Thoracic aorta (tissue), 2 donors: Measurements from ENCODE around the gene DHFR2. TPM values are rescaled to one million over a fixed set of nuclear protein-coding genes. Genes with fewer than 3 reads are reported as not detected.
"Not testable (repeated sequence)": the region's sequence is repeated elsewhere in the genome, so short reads cannot be mapped to it uniquely, and the experiment has no call there.

ENCODE experiments used
- ATAC-seq: fragments of 150-250 bp; one replicate; pipeline ENCODE4 v1.8.0; 2017; ENCODE audit warnings: low read depth; ENCODE audit not compliant: insufficient number of reproducible peaks, low FRiP score
- DNase-seq: peaks from one replicate; pipeline ENCODE4 v3.0.0-alpha.2; 2020; ENCODE audit warnings: low spot score
- H3K27ac ChIP-seq, 2 donors: fragments of 200-600 bp; sonication (generic); 1 replicate in 1 of 2; 2 replicates in 1 of 2; pipeline ENCODE4 v1.5.1; 2016; ENCODE audit warnings: mild to moderate bottlenecking in 2 of 2, moderate library complexity in 2 of 2
- H3K27me3 ChIP-seq: fragments of 200-600 bp; sonication (generic); replicated peaks from 2 replicates; pipeline ENCODE4 v1.6.0; 2016; ENCODE audit warnings: mild to moderate bottlenecking; ENCODE audit not compliant: insufficient read depth
- H3K36me3 ChIP-seq: fragments of 200-600 bp; sonication (generic); one replicate; pipeline ENCODE4 v1.5.1; 2016
- H3K4me1 ChIP-seq, 2 donors: fragments of 200-600 bp; sonication (generic); 1 replicate in 1 of 2; 2 replicates in 1 of 2; pipeline versions ENCODE4 v1.5.1 to v1.6.0; 2016; ENCODE audit warnings: low read depth in 2 of 2, mild to moderate bottlenecking in 1 of 2; ENCODE audit not compliant: control insufficient read depth in 1 of 2
- H3K4me3 ChIP-seq: fragments of 200-600 bp; sonication (generic); 2 replicates; pipeline ENCODE4 v1.5.1; 2016; ENCODE audit warnings: mild to moderate bottlenecking
- H3K9me3 ChIP-seq: fragments of 200-600 bp; sonication (generic); 2 replicates; pipeline ENCODE4 v1.5.1; 2016
- total RNA-seq, 2 donors: library from RNA; depleted of rRNA; stranded (reverse); fragments of >200 nt; gene quantifications; one replicate each; pipeline versions ENCODE4 v1.1.0 to v1.2.3, GENCODE V29; 2016
- TF ChIP-seq, protein P1 (sequence below): fragments of 200-600 bp; sonication (generic); IDR thresholded peaks from one replicate; pipeline ENCODE4 v1.5.1; 2019; ENCODE audit warnings: antibody characterized with exemption

DHFR2 gene
- total RNA-seq, 2 donors from 2014 or later, result 4.5 to 8.0 TPM

DNA sequence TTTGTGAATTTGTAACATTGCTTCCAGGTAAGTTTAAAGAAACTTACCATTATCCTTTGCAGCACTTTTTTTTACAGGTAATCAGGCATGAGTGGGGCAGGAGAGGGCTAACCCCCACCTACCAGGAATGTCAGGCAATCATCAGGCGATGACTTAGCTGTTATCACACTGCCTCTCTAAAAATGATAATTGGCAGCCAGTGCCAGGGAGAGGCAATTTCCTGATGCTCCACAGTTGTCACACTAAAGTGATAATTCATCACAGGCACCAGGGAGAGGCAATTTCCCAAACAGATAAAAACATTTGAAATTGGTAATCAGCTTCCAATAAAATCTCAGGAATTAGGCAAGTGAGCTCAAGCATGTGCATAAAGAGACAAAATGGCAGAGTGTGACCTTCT, 26.4 kb upstream of the DHFR2 start:
- no peak for DNase-seq
- no peak overlapping the region for H3K4me3 ChIP-seq
- H3K4me1 ChIP-seq, result no peaks in the 10 kb centered on the region
- no peaks in the 10 kb centered on the region for H3K9me3 ChIP-seq
- TF ChIP-seq, protein P1, sequence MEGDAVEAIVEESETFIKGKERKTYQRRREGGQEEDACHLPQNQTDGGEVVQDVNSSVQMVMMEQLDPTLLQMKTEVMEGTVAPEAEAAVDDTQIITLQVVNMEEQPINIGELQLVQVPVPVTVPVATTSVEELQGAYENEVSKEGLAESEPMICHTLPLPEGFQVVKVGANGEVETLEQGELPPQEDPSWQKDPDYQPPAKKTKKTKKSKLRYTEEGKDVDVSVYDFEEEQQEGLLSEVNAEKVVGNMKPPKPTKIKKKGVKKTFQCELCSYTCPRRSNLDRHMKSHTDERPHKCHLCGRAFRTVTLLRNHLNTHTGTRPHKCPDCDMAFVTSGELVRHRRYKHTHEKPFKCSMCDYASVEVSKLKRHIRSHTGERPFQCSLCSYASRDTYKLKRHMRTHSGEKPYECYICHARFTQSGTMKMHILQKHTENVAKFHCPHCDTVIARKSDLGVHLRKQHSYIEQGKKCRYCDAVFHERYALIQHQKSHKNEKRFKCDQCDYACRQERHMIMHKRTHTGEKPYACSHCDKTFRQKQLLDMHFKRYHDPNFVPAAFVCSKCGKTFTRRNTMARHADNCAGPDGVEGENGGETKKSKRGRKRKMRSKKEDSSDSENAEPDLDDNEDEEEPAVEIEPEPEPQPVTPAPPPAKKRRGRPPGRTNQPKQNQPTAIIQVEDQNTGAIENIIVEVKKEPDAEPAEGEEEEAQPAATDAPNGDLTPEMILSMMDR, result no peak
- no peak for ATAC-seq
- peaks cover 7% of the 10 kb centered on the region for H3K36me3 ChIP-seq
- H3K27ac ChIP-seq, result no peak overlapping the region
- no peaks in the 10 kb centered on the region for H3K27me3 ChIP-seq

DNA sequence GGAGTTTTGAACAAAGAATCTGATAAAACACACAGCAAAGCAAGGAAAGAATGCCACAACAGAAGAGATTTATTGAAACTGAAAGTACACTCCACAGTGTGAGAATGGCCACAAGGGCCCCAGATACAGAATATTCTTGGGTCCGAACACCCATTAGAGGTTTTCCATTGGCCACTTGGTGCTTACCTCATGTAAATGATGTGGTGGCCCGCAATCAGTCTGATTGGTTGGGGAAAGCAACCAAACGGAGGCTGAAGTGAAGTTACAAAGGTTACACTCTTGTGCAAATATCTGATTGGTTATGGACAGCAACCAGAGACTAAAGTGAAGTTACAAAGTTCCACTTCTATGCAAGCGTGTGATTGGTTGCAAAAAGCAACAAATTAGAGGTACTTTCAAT, 20.5 kb upstream of the DHFR2 start:
- Histone ChIP-seq H3K9me3 (no peaks in the 10 kb centered on the region), H3K4me1 (no peaks in the 10 kb centered on the region), H3K4me3 (no peak overlapping the region), H3K27me3 (no peaks in the 10 kb centered on the region), H3K36me3 (peaks cover 7% of the 10 kb centered on the region), H3K27ac (no peak overlapping the region)
- TF ChIP-seq, protein P1, result no peak
- ATAC-seq, result no peak
- no peak for DNase-seq

DNA sequence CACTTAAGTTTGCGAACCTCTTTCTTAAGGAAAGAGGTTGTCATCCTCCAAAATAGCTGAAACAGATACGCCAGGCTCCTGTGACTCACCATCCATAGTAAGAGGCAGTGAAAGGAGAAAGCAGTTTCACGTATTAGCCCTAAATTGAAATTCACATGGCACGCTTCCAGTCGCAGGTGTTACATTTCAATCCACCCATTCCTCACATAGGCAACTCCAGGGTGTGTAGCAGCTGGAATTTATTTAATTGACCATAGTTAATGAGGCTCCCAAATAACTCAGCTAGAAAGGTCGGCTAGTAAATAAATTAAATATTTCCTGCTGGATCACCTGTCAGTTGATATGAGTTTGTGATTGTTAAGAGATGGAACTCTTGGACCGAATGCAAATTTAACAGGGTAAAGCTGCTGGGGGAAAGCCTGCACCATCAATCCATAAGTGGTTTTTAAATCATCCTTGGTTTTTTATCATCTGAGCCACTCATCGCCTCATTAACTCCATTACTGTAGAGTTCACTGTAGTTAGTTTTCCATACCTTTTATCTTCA, 19.7 kb upstream of the DHFR2 start:
- H3K4me3 ChIP-seq, result no peak overlapping the region
- DNase-seq (no peak), ATAC-seq (no peak)
- TF ChIP-seq, protein P1, result no peak
- H3K9me3 ChIP-seq, result no peaks in the 10 kb centered on the region
- no peaks in the 10 kb centered on the region for H3K27me3 ChIP-seq
- H3K27ac ChIP-seq, result no peak overlapping the region
- H3K4me1 ChIP-seq, result no peaks in the 10 kb centered on the region
- peaks cover 7% of the 10 kb centered on the region for H3K36me3 ChIP-seq

DNA sequence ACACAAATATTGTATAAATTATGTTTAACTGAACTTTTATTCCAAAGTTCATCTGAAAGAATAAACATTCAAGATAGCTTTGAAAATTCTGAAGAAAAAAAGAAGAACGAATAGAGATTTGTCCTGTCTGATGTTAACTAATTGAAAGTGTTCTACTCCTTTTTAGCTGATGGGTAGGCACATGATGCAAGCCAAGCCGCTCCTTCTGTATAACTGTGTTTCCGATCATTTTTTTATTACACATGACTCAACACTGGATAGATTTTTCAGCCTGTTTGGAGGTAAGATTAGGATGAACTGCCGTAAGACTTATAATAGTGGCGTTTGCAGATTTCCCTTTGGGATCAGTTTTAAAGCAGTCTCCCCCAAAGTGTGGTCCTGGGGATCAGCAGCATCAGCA, 19.2 kb upstream of the DHFR2 start:
- H3K27ac ChIP-seq, result no peak overlapping the region
- ATAC-seq, result no peak
- TF ChIP-seq, protein P1, result no peak

DNA sequence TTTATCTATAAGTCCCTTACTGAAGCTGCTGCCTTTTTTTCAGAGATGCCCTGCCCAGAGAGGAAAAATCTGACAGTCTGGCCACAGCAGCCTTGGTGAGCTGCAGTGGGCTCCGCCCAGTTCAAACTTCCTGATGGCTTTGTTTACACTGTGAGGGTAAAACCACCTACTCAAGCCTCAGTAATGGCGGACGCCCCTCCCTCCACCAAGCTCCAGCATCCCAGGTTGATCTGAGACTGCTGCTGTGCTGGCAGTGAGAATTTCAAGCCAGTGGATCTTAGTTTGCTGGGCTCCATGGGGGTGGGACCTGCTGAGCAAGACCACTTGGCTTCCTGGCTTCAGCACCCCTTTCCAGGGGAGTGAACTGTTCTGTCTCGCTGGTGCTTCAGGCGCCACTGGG, 17.8 kb upstream of the DHFR2 start:
- H3K4me3 ChIP-seq, H3K27ac ChIP-seq, DNase-seq, H3K9me3 ChIP-seq, H3K36me3 ChIP-seq, H3K4me1 ChIP-seq, ATAC-seq, H3K27me3 ChIP-seq: not testable (repeated sequence)

More for the DNA sequence above, 19.2 kb upstream of the DHFR2 start:
- Histone ChIP-seq H3K27me3 (no peaks in the 10 kb centered on the region), H3K9me3 (no peaks in the 10 kb centered on the region), H3K36me3 (peaks cover 7% of the 10 kb centered on the region), H3K4me3 (no peak overlapping the region), H3K4me1 (no peaks in the 10 kb centered on the region)
- no peak for DNase-seq

DNA sequence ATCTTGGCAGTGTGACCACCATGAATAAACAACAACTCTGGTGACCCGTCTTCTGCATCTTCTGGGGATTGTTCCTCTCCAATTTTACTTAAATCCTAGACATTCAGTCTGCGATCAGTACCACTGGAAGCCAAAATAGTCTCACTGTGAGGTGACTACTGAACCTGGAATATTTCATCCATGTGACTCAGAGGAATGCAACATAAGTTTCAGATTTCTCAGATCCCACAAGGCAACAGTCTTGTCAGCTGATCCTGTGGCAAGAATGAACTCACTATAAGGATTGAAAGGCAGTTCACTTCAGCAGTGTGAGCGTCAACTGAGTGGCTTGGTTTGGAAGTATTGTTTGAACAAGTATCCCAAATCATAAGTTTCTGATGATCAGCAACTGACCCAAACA, 13.3 kb upstream of the DHFR2 start:
- ATAC-seq (no peak), DNase-seq (no peak)
- TF ChIP-seq, protein P1, result no peak
- H3K4me1 ChIP-seq, result no peaks in the 10 kb centered on the region
- no peaks in the 10 kb centered on the region for H3K9me3 ChIP-seq
- no peaks in the 10 kb centered on the region for H3K36me3 ChIP-seq
- no peak overlapping the region for H3K27ac ChIP-seq
- no peak overlapping the region for H3K4me3 ChIP-seq
- H3K27me3 ChIP-seq, result no peaks in the 10 kb centered on the region
